C4-2B (cell line): ENCODE data around the gene HPS3.

Experiments
- ZFX ChIP-seq: fragments of 450-650 bp; IDR thresholded peaks from 2 replicates; pipeline ENCODE4 v1.6.1; 2017
- TF ChIP-seq, protein P1 (sequence below): fragments of 450-650 bp; conservative IDR thresholded peaks from 2 replicates; pipeline ENCODE4 v1.5.1; 2017; ENCODE audit warnings: mild to moderate bottlenecking

DNA sequence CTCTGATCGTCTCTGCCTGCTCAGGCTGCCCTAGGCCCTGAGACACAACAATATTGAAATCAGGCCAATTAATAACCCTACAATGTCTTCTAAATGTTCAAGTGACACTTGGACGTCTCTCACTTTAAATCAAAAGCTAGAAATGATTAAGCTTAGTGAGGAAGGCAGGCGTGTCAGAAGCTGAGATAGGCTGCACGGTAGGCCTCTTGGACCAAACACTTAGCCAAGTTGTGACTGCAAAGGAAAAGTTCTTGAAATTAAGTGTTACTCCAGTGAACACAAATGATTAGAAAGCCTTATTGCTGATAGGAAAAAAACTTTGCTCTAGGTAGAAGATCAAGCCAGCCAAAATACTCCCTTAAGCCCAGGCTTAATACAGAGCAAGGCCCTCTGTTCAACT, 2.2 kb downstream of the HPS3 start:
- TF ChIP-seq, protein P1, sequence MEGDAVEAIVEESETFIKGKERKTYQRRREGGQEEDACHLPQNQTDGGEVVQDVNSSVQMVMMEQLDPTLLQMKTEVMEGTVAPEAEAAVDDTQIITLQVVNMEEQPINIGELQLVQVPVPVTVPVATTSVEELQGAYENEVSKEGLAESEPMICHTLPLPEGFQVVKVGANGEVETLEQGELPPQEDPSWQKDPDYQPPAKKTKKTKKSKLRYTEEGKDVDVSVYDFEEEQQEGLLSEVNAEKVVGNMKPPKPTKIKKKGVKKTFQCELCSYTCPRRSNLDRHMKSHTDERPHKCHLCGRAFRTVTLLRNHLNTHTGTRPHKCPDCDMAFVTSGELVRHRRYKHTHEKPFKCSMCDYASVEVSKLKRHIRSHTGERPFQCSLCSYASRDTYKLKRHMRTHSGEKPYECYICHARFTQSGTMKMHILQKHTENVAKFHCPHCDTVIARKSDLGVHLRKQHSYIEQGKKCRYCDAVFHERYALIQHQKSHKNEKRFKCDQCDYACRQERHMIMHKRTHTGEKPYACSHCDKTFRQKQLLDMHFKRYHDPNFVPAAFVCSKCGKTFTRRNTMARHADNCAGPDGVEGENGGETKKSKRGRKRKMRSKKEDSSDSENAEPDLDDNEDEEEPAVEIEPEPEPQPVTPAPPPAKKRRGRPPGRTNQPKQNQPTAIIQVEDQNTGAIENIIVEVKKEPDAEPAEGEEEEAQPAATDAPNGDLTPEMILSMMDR, result no peak
- no peak for TF ChIP-seq ZFX
